GM18858 (cell line): ENCODE data around the gene AEN.

ENCODE experiments used
- ATAC-seq: cut with Tn5 transposase; IDR thresholded peaks from one replicate; pipeline ENCODE4 v1.9.1; 2021; ENCODE audit not compliant: unreplicated experiment

Gene AEN

GRCh38 chr15:88613074-88613944, 7.8 kb upstream of the AEN start:
- no peak for ATAC-seq

GRCh38 chr15:88615303-88616107, 5.6 kb upstream of the AEN start:
- ATAC-seq = no peak

DNA sequence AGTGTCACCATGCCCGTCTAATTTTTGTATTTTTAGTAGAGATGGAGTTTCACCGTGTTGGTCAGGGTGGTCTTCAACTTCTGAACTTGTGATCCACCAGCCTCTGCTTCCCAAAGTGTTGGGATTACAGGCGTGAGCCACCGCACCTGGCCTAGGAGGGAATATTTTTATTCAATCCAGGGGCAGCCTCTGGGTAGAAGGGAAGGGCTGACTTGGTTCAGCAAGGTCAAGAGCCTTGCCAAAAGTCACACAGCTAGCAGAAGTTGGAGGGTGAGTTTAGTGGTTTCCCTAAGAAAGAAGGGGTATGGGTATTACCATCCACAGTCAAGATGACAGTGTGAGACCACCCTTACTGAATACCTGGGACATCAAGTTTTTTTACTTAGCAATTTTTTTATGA, 4.9 kb upstream of the AEN start:
- ATAC-seq = no peak

GRCh38 chr15:88617031-88617722, 4.0 kb upstream of the AEN start:
- no peak for ATAC-seq

DNA sequence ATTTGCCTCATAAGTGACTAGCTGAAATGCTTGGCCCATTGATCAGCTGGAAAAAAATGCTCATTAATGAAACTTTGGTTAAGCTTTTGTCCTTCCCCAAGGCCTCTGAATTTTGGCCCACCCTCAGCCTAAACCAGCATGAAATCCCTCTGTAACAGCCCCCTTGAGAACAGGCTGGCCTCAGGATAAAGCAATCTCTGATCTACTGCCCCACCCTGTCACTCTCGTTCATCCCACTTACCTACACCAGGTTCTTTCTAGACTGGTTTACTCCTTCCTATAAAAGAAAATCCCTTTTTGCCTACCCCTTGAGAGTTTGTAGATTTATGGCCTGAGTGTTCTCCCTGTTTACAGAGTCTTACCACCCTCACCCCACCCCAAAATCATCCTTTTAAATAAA, 3.4 kb upstream of the AEN start:
- no peak for ATAC-seq

DNA sequence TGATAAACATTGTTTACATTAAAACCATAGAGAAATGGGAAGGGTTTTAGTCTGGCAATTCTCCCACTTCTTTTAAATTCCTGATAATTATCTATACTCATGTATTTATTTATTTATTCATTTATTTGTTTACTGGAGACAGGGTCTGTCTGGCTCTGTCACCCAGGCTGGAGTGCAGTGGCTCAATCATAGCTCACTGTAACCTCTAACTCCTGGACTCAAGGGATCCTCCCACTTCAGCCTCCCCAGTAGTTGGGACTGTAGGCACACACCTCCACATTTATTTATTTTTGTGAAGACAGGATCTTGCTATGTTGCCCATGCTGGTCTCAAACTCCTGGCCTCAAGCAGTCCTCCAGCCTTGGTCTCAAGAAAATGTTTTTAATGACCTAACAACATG, 2.5 kb upstream of the AEN start:
- ATAC-seq = no peak

- no peak for ATAC-seq
These were observed 1.3 kb upstream of the AEN start for GRCh38 chr15:88619796-88620195.

GRCh38 chr15:88621789-88622604, 857 bp downstream of the AEN start:
- peak; percentile 27 for ATAC-seq

- ATAC-seq = no peak
These were observed 1.4 kb downstream of the AEN start for GRCh38 chr15:88622605-88622975.

DNA sequence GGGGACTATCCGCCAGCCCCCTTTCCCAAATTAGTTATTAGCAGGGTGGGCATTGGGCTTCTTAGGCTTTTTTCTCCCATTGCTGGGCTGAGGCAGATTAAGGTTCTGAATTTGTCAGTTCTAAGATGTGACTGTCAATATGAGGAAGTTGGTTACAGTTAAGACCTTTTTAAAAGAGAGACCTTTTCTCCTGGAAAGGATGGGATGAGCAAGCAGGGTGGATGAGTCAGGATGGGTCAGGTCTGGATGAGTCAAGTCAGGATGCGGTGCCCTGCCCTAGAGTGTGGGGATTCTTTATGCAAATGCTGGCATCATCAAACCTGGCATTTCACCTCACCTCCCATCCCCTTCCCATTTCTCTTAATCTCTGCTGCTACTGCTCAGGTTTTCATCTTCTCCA, 1.9 kb downstream of the AEN start:
- ATAC-seq = no peak

DNA sequence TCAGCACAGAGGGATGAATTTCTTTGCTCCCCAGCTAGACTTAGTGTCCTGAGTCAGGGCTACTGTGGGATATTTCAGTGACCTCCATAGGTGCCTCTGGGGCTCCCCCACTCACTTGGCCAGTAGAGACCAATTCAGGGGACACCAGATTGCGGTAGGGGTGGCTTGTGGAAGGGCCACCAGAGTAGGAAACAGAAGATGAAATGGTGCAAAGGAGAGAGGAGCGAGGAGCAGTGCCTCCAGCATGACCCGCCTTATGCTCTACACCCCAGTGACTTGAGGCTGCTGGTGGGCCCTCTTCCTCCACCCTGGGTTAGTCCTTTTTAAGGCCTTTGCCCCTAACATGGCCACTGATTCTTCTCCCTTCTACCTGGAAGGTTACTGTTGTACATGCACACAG, 2.5 kb downstream of the AEN start:
- ATAC-seq = no peak

GRCh38 chr15:88624156-88624970, 3.2 kb downstream of the AEN start:
- ATAC-seq = no peak

GRCh38 chr15:88624971-88625490, 3.9 kb downstream of the AEN start:
- no peak for ATAC-seq

GRCh38 chr15:88625943-88626741, 5.0 kb downstream of the AEN start:
- ATAC-seq = no peak

DNA sequence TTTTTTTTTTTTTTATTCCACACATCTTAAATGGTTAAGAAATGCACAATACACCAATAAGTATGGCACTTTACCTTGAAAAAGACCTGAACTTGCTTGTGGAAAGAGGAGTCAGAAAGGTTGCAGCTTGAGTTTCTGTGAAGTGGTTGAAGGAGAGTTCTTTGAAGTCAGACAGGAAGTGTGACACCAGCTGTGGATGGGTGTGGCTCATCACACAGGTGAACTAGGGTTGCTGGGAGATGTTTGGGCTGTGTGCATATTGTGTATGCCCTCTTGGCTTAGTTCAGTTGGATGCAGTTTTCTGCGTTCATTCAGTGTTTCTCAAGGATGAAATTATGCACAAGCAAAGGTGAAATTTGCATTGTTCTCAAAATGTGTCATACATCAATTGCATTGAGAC, 6.3 kb downstream of the AEN start:
- ATAC-seq = peak; percentile 42

- ATAC-seq = no peak
These were observed 7.0 kb downstream of the AEN start for GRCh38 chr15:88628018-88628654.

- ATAC-seq = no peak
These were observed 7.9 kb downstream of the AEN start for GRCh38 chr15:88629071-88629470.

GRCh38 chr15:88630141-88630721, 9.1 kb downstream of the AEN start:
- ATAC-seq = no peak
